HepG2 (cell line): ENCODE data around the gene NOM1. TPM values are rescaled to one million over a fixed set of nuclear protein-coding genes. Genes with fewer than 3 reads are reported as not detected.

ENCODE experiments used
- HDAC2 ChIP-seq: sonication (generic); formaldehyde crosslinking; IDR thresholded peaks from 2 replicates; pipeline ENCODE4 v1.4.0; 2020; ENCODE audit warnings: missing genetic modification reagents
- MYNN ChIP-seq: sonication (generic); formaldehyde crosslinking; IDR thresholded peaks from 2 replicates; pipeline ENCODE4 v1.4.0; 2020; ENCODE audit warnings: mild to moderate bottlenecking, low read depth, missing genetic modification reagents
- PHF8 ChIP-seq: sonication (generic); formaldehyde crosslinking; IDR thresholded peaks from 2 replicates; pipeline ENCODE4 v1.5.0; 2020; ENCODE audit warnings: missing genetic modification reagents
- SUZ12 ChIP-seq: fragments of 150-350 bp; IDR thresholded peaks from 2 replicates; pipeline ENCODE4 v1.6.1; 2014; ENCODE audit warnings: low read depth, low read length
- ZFP36 ChIP-seq: fragments of 150-350 bp; IDR thresholded peaks from 2 replicates; pipeline ENCODE4 v1.6.1; 2018; ENCODE audit warnings: borderline replicate concordance, low read length, low read depth; ENCODE audit not compliant: partially characterized antibody
- ZNF543 ChIP-seq: sonication (generic); formaldehyde crosslinking; IDR thresholded peaks from 2 replicates; pipeline ENCODE4 v1.4.0; 2020; ENCODE audit warnings: mild to moderate bottlenecking, missing genetic modification reagents
- polyA plus RNA-seq, 8 experiments: library from polyadenylated mRNA; depleted of rRNA in 3 of 8; stranded (reverse) in 7 of 8; unstranded in 1 of 8; fragments of >200 nt; fragmentation: Illumina TruSeq in 4 of 8; extraction: Trizol in 4 of 8; gene quantifications; 2 replicates each; pipeline versions ENCODE4 v1.2.1 to v1.2.3, GENCODE V29; 2011 to 2016; ENCODE audit warnings: low read depth in 4 of 8, missing spikeins in 1 of 8, mixed read lengths in 1 of 8; ENCODE audit not compliant: insufficient read depth in 1 of 8
- total RNA-seq, 5 experiments: library from RNA; depleted of rRNA; stranded (reverse); fragments of >200 nt; fragmentation: Illumina TruSeq; extraction: Trizol; gene quantifications; 2 replicates each; pipeline ENCODE4 v1.2.3, GENCODE V29; 2016; ENCODE audit warnings: low read depth in 1 of 5
- TF ChIP-seq, protein P1 (sequence below): sonication (generic); formaldehyde crosslinking; IDR thresholded peaks from 2 replicates; pipeline ENCODE4 v1.4.0; 2020; ENCODE audit warnings: missing genetic modification reagents
- TF ChIP-seq, protein P2 (sequence below): sonication (generic); formaldehyde crosslinking; IDR thresholded peaks from 2 replicates; pipeline ENCODE4 v1.5.1; 2020; ENCODE audit warnings: missing genetic modification reagents, mild to moderate bottlenecking, borderline replicate concordance
- TF ChIP-seq, protein P3 (sequence below): sonication (generic); formaldehyde crosslinking; IDR thresholded peaks from 2 replicates; pipeline ENCODE4 v1.9.0; 2021; ENCODE audit warnings: missing genetic modification reagents, mild to moderate bottlenecking, borderline replicate concordance
- TF ChIP-seq, protein P4 (sequence below), 2 experiments: sonication (generic) in 1 of 2; formaldehyde crosslinking in 1 of 2; IDR thresholded peaks; 2 replicates each; pipeline versions ENCODE4 v1.5.1 to v1.6.1; 2011 to 2020; ENCODE audit warnings: borderline replicate concordance in 1 of 2, low read depth in 1 of 2, low read length in 1 of 2, mild to moderate bottlenecking in 1 of 2, missing genetic modification reagents in 1 of 2, moderate library complexity in 1 of 2
- TF ChIP-seq, protein P5 (sequence below): sonication (generic); formaldehyde crosslinking; conservative IDR thresholded peaks from 2 replicates; pipeline ENCODE4 v1.4.0; 2020; ENCODE audit warnings: missing genetic modification reagents

NOM1 gene
- total and polyA plus RNA-seq, 2 of the 13 experiments (the other 11 are each of a cell fraction or from before 2014, with no cell fraction given), result 14.2 to 26.2 TPM

DNA sequence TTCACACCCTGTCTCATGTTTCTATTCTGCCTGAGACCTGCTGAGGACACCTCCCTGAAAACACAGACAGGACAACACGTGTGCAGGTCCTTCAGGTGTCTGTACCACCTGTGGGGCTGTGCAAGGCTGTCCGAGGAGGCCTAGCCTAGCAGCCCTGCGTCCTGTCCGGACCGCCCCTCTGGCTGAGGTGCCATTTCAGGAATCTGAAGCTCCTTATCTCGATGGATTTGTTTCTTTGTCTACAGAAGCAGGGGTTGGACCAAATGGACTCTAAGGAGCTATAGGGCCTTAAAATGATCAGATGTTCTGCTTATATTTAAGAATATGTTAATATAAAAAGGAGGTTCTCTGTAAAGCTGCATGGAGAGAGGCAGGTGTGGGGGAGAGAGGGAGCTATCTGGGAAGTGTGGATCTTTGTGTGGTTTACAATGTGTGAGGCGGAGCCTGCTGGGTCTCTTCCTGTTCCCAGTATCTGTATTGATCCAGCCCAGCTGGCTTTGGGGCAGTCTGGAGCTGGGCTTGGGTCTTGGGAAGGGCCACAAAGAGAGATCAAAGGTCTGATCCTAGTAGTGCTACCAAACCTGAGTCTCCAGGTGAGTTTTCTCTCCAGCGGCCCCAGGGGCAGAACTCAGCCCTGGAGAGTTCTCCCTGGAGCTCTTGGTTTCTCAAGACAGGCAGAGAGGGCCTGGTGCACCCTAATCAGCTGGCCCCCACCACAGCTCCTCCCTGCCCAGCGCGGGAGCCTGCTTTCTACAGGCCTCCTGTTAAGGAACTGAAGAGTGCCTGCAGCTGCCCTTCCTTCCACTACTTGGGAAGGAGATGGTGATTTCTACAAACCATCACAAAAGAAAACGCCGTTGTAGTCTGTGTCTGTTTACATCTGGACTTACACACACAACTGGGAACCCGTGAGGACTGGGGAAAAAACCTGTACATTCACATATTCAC, 64.4 kb downstream of the NOM1 start (continued):
- TF ChIP-seq, protein P1, sequence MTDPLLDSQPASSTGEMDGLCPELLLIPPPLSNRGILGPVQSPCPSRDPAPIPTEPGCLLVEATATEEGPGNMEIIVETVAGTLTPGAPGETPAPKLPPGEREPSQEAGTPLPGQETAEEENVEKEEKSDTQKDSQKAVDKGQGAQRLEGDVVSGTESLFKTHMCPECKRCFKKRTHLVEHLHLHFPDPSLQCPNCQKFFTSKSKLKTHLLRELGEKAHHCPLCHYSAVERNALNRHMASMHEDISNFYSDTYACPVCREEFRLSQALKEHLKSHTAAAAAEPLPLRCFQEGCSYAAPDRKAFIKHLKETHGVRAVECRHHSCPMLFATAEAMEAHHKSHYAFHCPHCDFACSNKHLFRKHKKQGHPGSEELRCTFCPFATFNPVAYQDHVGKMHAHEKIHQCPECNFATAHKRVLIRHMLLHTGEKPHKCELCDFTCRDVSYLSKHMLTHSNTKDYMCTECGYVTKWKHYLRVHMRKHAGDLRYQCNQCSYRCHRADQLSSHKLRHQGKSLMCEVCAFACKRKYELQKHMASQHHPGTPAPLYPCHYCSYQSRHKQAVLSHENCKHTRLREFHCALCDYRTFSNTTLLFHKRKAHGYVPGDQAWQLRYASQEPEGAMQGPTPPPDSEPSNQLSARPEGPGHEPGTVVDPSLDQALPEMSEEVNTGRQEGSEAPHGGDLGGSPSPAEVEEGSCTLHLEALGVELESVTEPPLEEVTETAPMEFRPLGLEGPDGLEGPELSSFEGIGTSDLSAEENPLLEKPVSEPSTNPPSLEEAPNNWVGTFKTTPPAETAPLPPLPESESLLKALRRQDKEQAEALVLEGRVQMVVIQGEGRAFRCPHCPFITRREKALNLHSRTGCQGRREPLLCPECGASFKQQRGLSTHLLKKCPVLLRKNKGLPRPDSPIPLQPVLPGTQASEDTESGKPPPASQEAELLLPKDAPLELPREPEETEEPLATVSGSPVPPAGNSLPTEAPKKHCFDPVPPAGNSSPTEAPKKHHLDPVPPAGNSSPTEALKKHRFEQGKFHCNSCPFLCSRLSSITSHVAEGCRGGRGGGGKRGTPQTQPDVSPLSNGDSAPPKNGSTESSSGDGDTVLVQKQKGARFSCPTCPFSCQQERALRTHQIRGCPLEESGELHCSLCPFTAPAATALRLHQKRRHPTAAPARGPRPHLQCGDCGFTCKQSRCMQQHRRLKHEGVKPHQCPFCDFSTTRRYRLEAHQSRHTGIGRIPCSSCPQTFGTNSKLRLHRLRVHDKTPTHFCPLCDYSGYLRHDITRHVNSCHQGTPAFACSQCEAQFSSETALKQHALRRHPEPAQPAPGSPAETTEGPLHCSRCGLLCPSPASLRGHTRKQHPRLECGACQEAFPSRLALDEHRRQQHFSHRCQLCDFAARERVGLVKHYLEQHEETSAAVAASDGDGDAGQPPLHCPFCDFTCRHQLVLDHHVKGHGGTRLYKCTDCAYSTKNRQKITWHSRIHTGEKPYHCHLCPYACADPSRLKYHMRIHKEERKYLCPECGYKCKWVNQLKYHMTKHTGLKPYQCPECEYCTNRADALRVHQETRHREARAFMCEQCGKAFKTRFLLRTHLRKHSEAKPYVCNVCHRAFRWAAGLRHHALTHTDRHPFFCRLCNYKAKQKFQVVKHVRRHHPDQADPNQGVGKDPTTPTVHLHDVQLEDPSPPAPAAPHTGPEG, result no peak
- TF ChIP-seq, protein P2, sequence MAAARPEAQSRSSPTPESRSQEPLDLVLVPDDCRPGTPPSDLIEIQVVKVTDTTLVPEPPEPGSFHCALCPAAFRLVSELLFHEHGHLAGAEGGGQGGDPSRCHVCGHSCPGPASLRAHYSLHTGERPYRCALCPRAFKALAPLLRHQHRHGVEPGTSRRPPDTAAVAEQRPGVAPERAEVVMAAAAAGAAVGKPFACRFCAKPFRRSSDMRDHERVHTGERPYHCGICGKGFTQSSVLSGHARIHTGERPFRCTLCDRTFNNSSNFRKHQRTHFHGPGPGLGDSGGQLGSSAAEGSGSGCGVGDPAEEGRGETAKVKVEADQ (CRISPR knock-in tag), result no peak
- TF ChIP-seq ZNF543 (CRISPR knock-in tag), result no peak
- TF ChIP-seq, protein P3, sequence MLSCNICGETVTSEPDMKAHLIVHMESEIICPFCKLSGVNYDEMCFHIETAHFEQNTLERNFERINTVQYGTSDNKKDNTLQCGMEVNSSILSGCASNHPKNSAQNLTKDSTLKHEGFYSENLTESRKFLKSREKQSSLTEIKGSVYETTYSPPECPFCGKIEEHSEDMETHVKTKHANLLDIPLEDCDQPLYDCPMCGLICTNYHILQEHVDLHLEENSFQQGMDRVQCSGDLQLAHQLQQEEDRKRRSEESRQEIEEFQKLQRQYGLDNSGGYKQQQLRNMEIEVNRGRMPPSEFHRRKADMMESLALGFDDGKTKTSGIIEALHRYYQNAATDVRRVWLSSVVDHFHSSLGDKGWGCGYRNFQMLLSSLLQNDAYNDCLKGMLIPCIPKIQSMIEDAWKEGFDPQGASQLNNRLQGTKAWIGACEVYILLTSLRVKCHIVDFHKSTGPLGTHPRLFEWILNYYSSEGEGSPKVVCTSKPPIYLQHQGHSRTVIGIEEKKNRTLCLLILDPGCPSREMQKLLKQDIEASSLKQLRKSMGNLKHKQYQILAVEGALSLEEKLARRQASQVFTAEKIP (CRISPR knock-in tag), result no peak
- no peak for TF ChIP-seq SUZ12
- TF ChIP-seq, protein P4, sequence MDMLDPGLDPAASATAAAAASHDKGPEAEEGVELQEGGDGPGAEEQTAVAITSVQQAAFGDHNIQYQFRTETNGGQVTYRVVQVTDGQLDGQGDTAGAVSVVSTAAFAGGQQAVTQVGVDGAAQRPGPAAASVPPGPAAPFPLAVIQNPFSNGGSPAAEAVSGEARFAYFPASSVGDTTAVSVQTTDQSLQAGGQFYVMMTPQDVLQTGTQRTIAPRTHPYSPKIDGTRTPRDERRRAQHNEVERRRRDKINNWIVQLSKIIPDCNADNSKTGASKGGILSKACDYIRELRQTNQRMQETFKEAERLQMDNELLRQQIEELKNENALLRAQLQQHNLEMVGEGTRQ (IDR thresholded peaks at IDR 0.05; ENCODE audit: low read depth, low read length), result no peak
- TF ChIP-seq, protein P4 (CRISPR knock-in tag; IDR thresholded peaks at IDR 0.05; ENCODE audit: borderline replicate concordance), result no peak
- TF ChIP-seq MYNN, result no peak
- no peak for TF ChIP-seq ZFP36
- TF ChIP-seq, protein P5, sequence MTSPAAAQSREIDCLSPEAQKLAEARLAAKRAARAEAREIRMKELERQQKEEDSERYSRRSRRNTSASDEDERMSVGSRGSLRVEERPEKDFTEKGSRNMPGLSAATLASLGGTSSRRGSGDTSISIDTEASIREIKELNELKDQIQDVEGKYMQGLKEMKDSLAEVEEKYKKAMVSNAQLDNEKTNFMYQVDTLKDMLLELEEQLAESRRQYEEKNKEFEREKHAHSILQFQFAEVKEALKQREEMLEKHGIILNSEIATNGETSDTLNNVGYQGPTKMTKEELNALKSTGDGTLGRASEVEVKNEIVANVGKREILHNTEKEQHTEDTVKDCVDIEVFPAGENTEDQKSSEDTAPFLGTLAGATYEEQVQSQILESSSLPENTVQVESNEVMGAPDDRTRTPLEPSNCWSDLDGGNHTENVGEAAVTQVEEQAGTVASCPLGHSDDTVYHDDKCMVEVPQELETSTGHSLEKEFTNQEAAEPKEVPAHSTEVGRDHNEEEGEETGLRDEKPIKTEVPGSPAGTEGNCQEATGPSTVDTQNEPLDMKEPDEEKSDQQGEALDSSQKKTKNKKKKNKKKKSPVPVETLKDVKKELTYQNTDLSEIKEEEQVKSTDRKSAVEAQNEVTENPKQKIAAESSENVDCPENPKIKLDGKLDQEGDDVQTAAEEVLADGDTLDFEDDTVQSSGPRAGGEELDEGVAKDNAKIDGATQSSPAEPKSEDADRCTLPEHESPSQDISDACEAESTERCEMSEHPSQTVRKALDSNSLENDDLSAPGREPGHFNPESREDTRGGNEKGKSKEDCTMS (CRISPR knock-in tag), result no peak
- no peak for TF ChIP-seq PHF8 (CRISPR knock-in tag)
- TF ChIP-seq HDAC2 (CRISPR knock-in tag), result no peak
